PC-3 (cell line): ENCODE data around the gene ZC3H4. TPM values are rescaled to one million over a fixed set of nuclear protein-coding genes. Genes with fewer than 3 reads are reported as not detected.
A peak's percentile ranks its signal among the peaks of the same experiment; 100 is the strongest.

ENCODE experiments used
- ATAC-seq: fragments of 200-7000 bp; cut with Tn5 transposase; 2 replicates; pipeline ENCODE4 v1.9.1; 2020; ENCODE audit warnings: mild to moderate bottlenecking, moderate library complexity
- BruUV-seq: library from RNA; stranded (reverse); fragments of 400-500 nt; replicated peaks from 2 replicates; lab custom pipeline; 2021; lab: Mats Ljungman, UMichigan
- CTCF ChIA-PET: fragments of 300-600 bp; sonication (Branson Sonifier 250); formaldehyde crosslinking; loops from one replicate; lab custom pipeline; 2022; ENCODE audit warnings: antibody characterized with exemption; lab: Charles Lee
- POLR2A ChIA-PET: fragments of 300-600 bp; sonication (Branson Sonifier 250); formaldehyde crosslinking; loops from one replicate; lab custom pipeline; 2022; ENCODE audit warnings: antibody characterized with exemption; ENCODE audit not compliant: unreplicated experiment; lab: Charles Lee
- DNase-seq: peaks from one replicate; pipeline ENCODE4 v3.0.0-alpha.2; 2015
- H2AFZ ChIP-seq: fragments of 300-600 bp; sonication (generic); 2 replicates; pipeline ENCODE4 v1.6.0; 2016; ENCODE audit warnings: antibody characterized with exemption, low read length
- H3F3A ChIP-seq: fragments of 300-600 bp; sonication (generic); one replicate; pipeline ENCODE4 v1.6.0; 2017; ENCODE audit warnings: antibody characterized with exemption, low read length, control low read depth, mild to moderate bottlenecking; ENCODE audit not compliant: unreplicated experiment
- H3K27ac ChIP-seq: fragments of 300-600 bp; sonication (generic); 2 replicates; pipeline ENCODE4 v1.5.1; 2016; ENCODE audit warnings: mild to moderate bottlenecking, low read length
- H3K27me3 ChIP-seq: fragments of 300-600 bp; sonication (generic); 2 replicates; pipeline ENCODE4 v1.6.1; 2016; ENCODE audit warnings: low read length, mixed read lengths
- H3K36me3 ChIP-seq: fragments of 300-600 bp; sonication (generic); 2 replicates; pipeline ENCODE4 v1.6.1; 2016; ENCODE audit warnings: low read depth, mixed run types, low read length, mixed read lengths
- H3K4me1 ChIP-seq: fragments of 300-600 bp; sonication (generic); 2 replicates; pipeline ENCODE4 v1.5.1; 2016; ENCODE audit warnings: low read length; ENCODE audit not compliant: insufficient read depth
- H3K4me2 ChIP-seq: fragments of 300-600 bp; sonication (generic); 2 replicates; pipeline ENCODE4 v1.6.0; 2016; ENCODE audit warnings: low read length
- H3K4me3 ChIP-seq: fragments of 300-600 bp; sonication (generic); 2 replicates; pipeline ENCODE4 v1.5.1; 2016; ENCODE audit warnings: mild to moderate bottlenecking, low read length, mixed read lengths
- H3K79me2 ChIP-seq: fragments of 300-600 bp; sonication (generic); 2 replicates; pipeline ENCODE4 v1.6.1; 2017; ENCODE audit warnings: low read length, mixed read lengths
- H3K9ac ChIP-seq: fragments of 300-600 bp; sonication (generic); 2 replicates; pipeline ENCODE4 v1.6.0; 2016; ENCODE audit warnings: mild to moderate bottlenecking, low read length
- H3K9me2 ChIP-seq: fragments of 300-600 bp; sonication (generic); replicated peaks from 2 replicates; pipeline ENCODE4 v1.6.1; 2016; ENCODE audit warnings: mixed run types, low read length, mixed read lengths
- H3K9me3 ChIP-seq: fragments of 300-600 bp; sonication (generic); 2 replicates; pipeline ENCODE4 v1.6.1; 2016; ENCODE audit warnings: low read length, mixed read lengths
- H4K20me1 ChIP-seq: fragments of 300-600 bp; sonication (generic); 2 replicates; pipeline ENCODE4 v1.6.1; 2016; ENCODE audit warnings: low read length, mixed read lengths
- CTCF ChIP-seq: fragments of 300-600 bp; sonication (generic); conservative IDR thresholded peaks from 2 replicates; pipeline ENCODE4 v1.5.1; 2017; ENCODE audit warnings: antibody characterized with exemption, low read depth, mild to moderate bottlenecking, low read length
- EZH2 ChIP-seq: fragments of 300-600 bp; sonication (generic); IDR thresholded peaks from one replicate; pipeline ENCODE4 v1.6.1; 2017; ENCODE audit warnings: antibody characterized with exemption, mild to moderate bottlenecking, low read length; ENCODE audit not compliant: unreplicated experiment
- EZH2phosphoT487 ChIP-seq: fragments of 300-600 bp; sonication (generic); IDR thresholded peaks from 2 replicates; pipeline ENCODE4 v1.6.1; 2018; ENCODE audit warnings: mild to moderate bottlenecking, antibody characterized with exemption, low read length, borderline replicate concordance
- intact Hi-C: fragments of 100-400 bp; cut with micrococcal nuclease; formaldehyde crosslinking; loops from 2 replicates; pipeline ENCODE4 v1.9.0; 2023
- total RNA-seq: library from RNA; depleted of rRNA; stranded (reverse); fragments of >200 nt; gene quantifications from 2 replicates; pipeline ENCODE4 v1.2.3, GENCODE V29; 2014

Gene ZC3H4
- total RNA-seq, 1 experiment from 2014 or later, result 13.4 TPM

GRCh38 chr19:47134545-47134944 lies 21.0 kb upstream of the ZC3H4 start:
- POLR2A ChIA-PET, result no interaction called here
- CTCF ChIA-PET, result no interaction called here
- Histone ChIP-seq H3K27ac (no peak overlapping the region), H3K9me2 (no peaks in the 10 kb centered on the region), H3K79me2 (peaks cover 89% of the 10 kb centered on the region), H3F3A (no peaks in the 10 kb centered on the region), H3K4me1 (peaks cover 34% of the 10 kb centered on the region), H2AFZ (no peak overlapping the region), H3K4me2 (peak overlapping the region; percentile 74), H3K9ac (no peak overlapping the region), H3K27me3 (no peaks in the 10 kb centered on the region), H3K4me3 (peak overlapping the region; percentile 49), H4K20me1 (peaks cover 25% of the 10 kb centered on the region), H3K36me3 (no peaks in the 10 kb centered on the region; the same call in 1 of the 2 replicates), H3K9me3 (no peaks in the 10 kb centered on the region)
- BruUV-seq, result no TSS peak
- TF ChIP-seq EZH2phosphoT487 (no peak), CTCF (no peak), EZH2 (no peak)
- intact Hi-C loops, result no loop called here
- DNase-seq (no peak), ATAC-seq (no peak)

GRCh38 chr19:47133021-47133471 lies 19.5 kb upstream of the ZC3H4 start:
- peaks cover 74% of the 10 kb centered on the region for H3K79me2 ChIP-seq
- DNase-seq (no peak), ATAC-seq (no peak)
- H3K4me1 ChIP-seq, result peaks cover 34% of the 10 kb centered on the region
- no peak overlapping the region for H3K27ac ChIP-seq
- peaks cover 22% of the 10 kb centered on the region for H4K20me1 ChIP-seq
- ChIA-PET CTCF (no interaction called here), POLR2A (no interaction called here)
- no peaks in the 10 kb centered on the region for H3K27me3 ChIP-seq
- H3F3A ChIP-seq, result no peaks in the 10 kb centered on the region
- no peaks in the 10 kb centered on the region for H3K9me3 ChIP-seq
- no peak overlapping the region for H3K9ac ChIP-seq
- H3K4me2 ChIP-seq, result peak overlapping the region; percentile 95
- H2AFZ ChIP-seq, result no peak overlapping the region
- peak overlapping the region; percentile 99 for H3K4me3 ChIP-seq
- no peaks in the 10 kb centered on the region for H3K9me2 ChIP-seq
- intact Hi-C loops, result no loop called here
- BruUV-seq, result no TSS peak
- TF ChIP-seq CTCF (no peak), EZH2 (no peak), EZH2phosphoT487 (no peak)
- H3K36me3 ChIP-seq, result no peaks in the 10 kb centered on the region; the same call in 1 of the 2 replicates

- no peak for TF ChIP-seq EZH2
- TF ChIP-seq CTCF, result no peak
- no peak for TF ChIP-seq EZH2phosphoT487
- POLR2A ChIA-PET, result interaction anchor here (0.9 kb wide), 1 partner anchor 1072 kb away, joined by 6 read pairs; no protein-coding TSS in a partner anchor
- intact Hi-C loops, result no loop called here
Measured at GRCh38 chr19:47132194-47132852, 18.7 kb upstream of the ZC3H4 start.

More at GRCh38 chr19:47132194-47132852, 18.7 kb upstream of the ZC3H4 start:
- no peaks in the 10 kb centered on the region for H3K9me2 ChIP-seq
- CTCF ChIA-PET, result no interaction called here
- peaks cover 34% of the 10 kb centered on the region for H3K4me1 ChIP-seq
- peaks cover 67% of the 10 kb centered on the region for H3K79me2 ChIP-seq
- peak overlapping the region; percentile 99 for H3K4me3 ChIP-seq
- H3K27ac ChIP-seq, result no peak overlapping the region
- H3K4me2 ChIP-seq, result peak overlapping the region; percentile 95
- no peaks in the 10 kb centered on the region for H3F3A ChIP-seq
- H3K9ac ChIP-seq, result peak overlapping the region; percentile 95
- H3K9me3 ChIP-seq, result no peaks in the 10 kb centered on the region
- DNase-seq (peak; percentile 17), ATAC-seq (no peak)
- H4K20me1 ChIP-seq, result peaks cover 22% of the 10 kb centered on the region
- H2AFZ ChIP-seq, result no peak overlapping the region
- no peaks in the 10 kb centered on the region; the same call in 1 of the 2 replicates for H3K36me3 ChIP-seq
- no peaks in the 10 kb centered on the region for H3K27me3 ChIP-seq
- no TSS peak for BruUV-seq
